Prostate gland (tissue), 2 donors: ENCODE results near the gene NIM1K. TPM values are rescaled to one million over a fixed set of nuclear protein-coding genes. Genes with fewer than 3 reads are reported as not detected.
"Not testable (repeated sequence)": the region's sequence is repeated elsewhere in the genome, so short reads cannot be mapped to it uniquely, and the experiment has no call there.

Source experiments
- DNase-seq: peaks from one replicate; pipeline ENCODE4 v3.0.0-alpha.2; 2019; ENCODE audit warnings: low spot score
- H3K27ac ChIP-seq, 2 donors: fragments of 200-600 bp; sonication (generic); 2 replicates each; pipeline ENCODE4 v1.5.1; 2017 to 2019
- H3K27me3 ChIP-seq: fragments of 200-600 bp; sonication (generic); replicated peaks from 2 replicates; pipeline ENCODE4 v1.5.1; 2019; ENCODE audit not compliant: insufficient read depth
- H3K36me3 ChIP-seq, 2 donors: fragments of 200-600 bp; sonication (generic); 1 replicate in 1 of 2; 2 replicates in 1 of 2; pipeline versions ENCODE4 v1.5.1 to v1.8.1; 2017 to 2019
- H3K4me1 ChIP-seq: fragments of 200-600 bp; sonication (generic); replicated peaks from 2 replicates; pipeline ENCODE4 v1.5.1; 2019
- H3K4me3 ChIP-seq, 2 donors: fragments of 200-600 bp; sonication (generic); 2 replicates each; pipeline ENCODE4 v1.5.1; 2017 to 2019
- H3K9me3 ChIP-seq: fragments of 200-600 bp; sonication (generic); 2 replicates; pipeline ENCODE4 v1.5.1; 2017
- POLR2A ChIP-seq: fragments of 450-650 bp; IDR thresholded peaks from one replicate; pipeline ENCODE4 v1.6.1; 2016; ENCODE audit warnings: antibody characterized with exemption, mild to moderate bottlenecking
- POLR2AphosphoS5 ChIP-seq: sonication (generic); formaldehyde crosslinking; IDR thresholded peaks from one replicate; pipeline ENCODE4 v1.6.1; 2017; ENCODE audit warnings: antibody characterized with exemption
- WGBS: methylation state at CpG from one replicate; pipeline ENCODE4 v1.1.5; 2018; 5-methylcytosine and 5-hydroxymethylcytosine counted together
- intact Hi-C: fragments of 100-400 bp; cut with DNase I; formaldehyde crosslinking; loops from one replicate; pipeline ENCODE4 v1.14.2; 2022
- total RNA-seq, 2 donors: library from RNA; depleted of rRNA; stranded (reverse); fragments of >200 nt; gene quantifications; one replicate each; pipeline ENCODE4 v1.1.0, GENCODE V29; 2016
- TF ChIP-seq, protein P1 (sequence below), 4 experiments: fragments of 200-600 bp in 2 of 4; fragments of 450-650 bp in 2 of 4; sonication (generic) in 2 of 4; IDR thresholded peaks; 1 replicate in 3 of 4; 2 replicates in 1 of 4; pipeline ENCODE4 v1.5.1; 2016 to 2019; ENCODE audit warnings: antibody characterized with exemption in 4 of 4, mild to moderate bottlenecking in 2 of 4, moderate library complexity in 2 of 4

NIM1K gene
- total RNA-seq, 2 donors from 2014 or later: 0.14 TPM; not detected in 1

DNA sequence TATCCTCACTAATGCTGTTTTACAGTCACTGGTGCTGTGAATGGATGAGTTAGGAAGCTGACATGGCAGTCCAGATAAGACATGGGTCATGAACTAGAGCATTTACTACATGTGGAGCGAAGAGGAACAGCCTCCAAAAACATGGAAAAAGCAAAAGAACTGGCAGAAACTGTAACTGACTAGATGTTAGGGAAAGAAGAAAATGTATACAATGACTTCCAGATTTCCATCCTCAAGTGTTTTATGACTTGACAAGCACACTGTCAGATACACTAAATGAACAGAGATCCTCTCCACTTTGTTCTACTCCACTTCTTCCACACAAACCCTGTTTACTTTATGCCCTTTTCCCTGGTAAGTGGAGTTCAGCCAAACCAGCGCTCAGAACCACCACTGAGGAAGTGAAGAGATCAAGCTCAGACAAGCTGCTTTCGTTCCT, 109.6 kb downstream of the NIM1K start:
- H3K4me1 ChIP-seq: peaks cover 5% of the 10 kb centered on the region
- no peak overlapping the region for H3K4me3 ChIP-seq
- WGBS: 51% methylated on average over 3 of the region's 3 CpGs
- no peak overlapping the region for H3K27ac ChIP-seq
- peaks cover 0 to 3% of the 10 kb centered on the region in 2 donors for H3K36me3 ChIP-seq
- intact Hi-C loops: loop anchor here (10.0 kb wide), 1 partner anchor 83 kb away; no protein-coding TSS in a partner anchor
- H3K9me3 ChIP-seq: no peaks in the 10 kb centered on the region
- no peaks in the 10 kb centered on the region for H3K27me3 ChIP-seq
- TF ChIP-seq, protein P1, sequence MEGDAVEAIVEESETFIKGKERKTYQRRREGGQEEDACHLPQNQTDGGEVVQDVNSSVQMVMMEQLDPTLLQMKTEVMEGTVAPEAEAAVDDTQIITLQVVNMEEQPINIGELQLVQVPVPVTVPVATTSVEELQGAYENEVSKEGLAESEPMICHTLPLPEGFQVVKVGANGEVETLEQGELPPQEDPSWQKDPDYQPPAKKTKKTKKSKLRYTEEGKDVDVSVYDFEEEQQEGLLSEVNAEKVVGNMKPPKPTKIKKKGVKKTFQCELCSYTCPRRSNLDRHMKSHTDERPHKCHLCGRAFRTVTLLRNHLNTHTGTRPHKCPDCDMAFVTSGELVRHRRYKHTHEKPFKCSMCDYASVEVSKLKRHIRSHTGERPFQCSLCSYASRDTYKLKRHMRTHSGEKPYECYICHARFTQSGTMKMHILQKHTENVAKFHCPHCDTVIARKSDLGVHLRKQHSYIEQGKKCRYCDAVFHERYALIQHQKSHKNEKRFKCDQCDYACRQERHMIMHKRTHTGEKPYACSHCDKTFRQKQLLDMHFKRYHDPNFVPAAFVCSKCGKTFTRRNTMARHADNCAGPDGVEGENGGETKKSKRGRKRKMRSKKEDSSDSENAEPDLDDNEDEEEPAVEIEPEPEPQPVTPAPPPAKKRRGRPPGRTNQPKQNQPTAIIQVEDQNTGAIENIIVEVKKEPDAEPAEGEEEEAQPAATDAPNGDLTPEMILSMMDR (IDR thresholded peaks at IDR 0.05): no peak
- TF ChIP-seq POLR2AphosphoS5 (no peak), POLR2A (no peak)
- DNase-seq: no peak

DNA sequence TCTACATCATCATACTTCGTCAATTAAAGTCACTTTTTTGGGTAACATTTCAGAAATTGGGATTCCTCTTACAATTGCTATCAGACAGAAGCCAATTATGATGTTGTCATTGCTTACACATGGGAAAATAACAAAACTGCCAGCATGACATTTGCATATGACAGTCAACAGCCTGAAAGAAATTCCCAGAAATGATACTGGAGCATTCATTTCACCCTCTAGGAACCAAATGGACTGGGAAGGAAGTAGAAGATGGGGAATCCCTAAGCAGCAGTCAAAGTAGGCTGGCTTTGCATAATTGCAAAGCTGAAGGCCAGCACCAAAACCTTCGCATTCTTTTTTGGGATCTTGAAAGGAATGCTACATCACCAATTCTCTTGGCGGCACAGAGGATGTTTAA, 110.5 kb downstream of the NIM1K start:
- intact Hi-C loops: loop anchor here (10.0 kb wide), 1 partner anchor 82 kb away; no protein-coding TSS in a partner anchor

DNA sequence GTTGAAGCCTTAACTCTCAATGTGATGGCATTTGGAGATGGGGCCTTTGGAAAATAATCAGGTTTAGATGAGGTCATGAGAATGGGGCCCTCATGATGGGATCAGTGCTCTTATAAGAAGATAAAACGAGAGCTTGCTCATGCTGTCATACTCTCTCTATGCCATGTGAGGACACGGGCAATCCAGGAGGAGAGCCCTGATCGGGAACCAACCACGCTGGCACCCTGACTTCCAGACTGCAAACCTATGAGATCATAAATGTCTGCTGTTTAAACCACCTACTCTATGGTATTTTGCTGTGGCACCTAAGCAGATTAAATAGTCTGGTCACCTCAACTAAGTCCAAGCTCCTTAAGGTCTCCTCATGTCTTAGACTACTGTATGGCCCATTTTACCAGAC, 111.2 kb downstream of the NIM1K start:
- Histone ChIP-seq H3K36me3 (no peaks in the 10 kb centered on the region), H3K4me3 (no peak overlapping the region), H3K9me3 (no peaks in the 10 kb centered on the region), H3K27me3 (no peaks in the 10 kb centered on the region), H3K4me1 (peaks cover 5% of the 10 kb centered on the region), H3K27ac (no peak overlapping the region)
- TF ChIP-seq, protein P1 (IDR thresholded peaks at IDR 0.05): no peak
- TF ChIP-seq POLR2A (no peak), POLR2AphosphoS5 (no peak)
- DNase-seq: no peak
- WGBS: 86% methylated on average over 4 of the region's 4 CpGs
- intact Hi-C loops: loop anchor here (10.0 kb wide), 1 partner anchor 82 kb away; no protein-coding TSS in a partner anchor

More for the DNA sequence above, 110.5 kb downstream of the NIM1K start:
- no peak overlapping the region for H3K4me3 ChIP-seq
- TF ChIP-seq POLR2A: no peak
- no peak for TF ChIP-seq POLR2AphosphoS5
- TF ChIP-seq, protein P1 (IDR thresholded peaks at IDR 0.05): no peak
- WGBS: 91% methylated on average over 3 of the region's 3 CpGs
- no peaks in the 10 kb centered on the region for H3K9me3 ChIP-seq
- no peak for DNase-seq
- H3K4me1 ChIP-seq: peaks cover 5% of the 10 kb centered on the region
- H3K27me3 ChIP-seq: no peaks in the 10 kb centered on the region
- no peaks in the 10 kb centered on the region for H3K36me3 ChIP-seq
- no peak overlapping the region for H3K27ac ChIP-seq

DNA sequence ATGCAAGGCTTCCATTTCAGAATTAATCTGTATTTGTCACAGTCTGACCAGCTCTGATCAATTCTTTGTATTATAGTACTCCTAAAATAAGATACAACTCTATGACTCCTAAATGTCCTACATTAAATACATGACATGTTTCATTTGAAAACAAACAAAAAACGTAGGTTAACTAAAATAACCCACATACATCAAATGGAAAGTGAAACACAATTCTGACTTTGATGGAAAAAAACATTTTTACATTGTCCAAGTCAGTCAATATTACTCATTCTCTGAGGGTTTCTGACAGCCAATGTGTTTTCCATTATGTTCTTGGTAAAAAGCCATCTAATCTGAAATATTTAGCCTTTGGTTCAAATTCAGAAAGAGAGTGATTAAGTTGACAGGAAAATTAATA, 112.5 kb downstream of the NIM1K start:
- no peaks in the 10 kb centered on the region for H3K9me3 ChIP-seq
- peaks cover 5% of the 10 kb centered on the region for H3K4me1 ChIP-seq
- no peaks in the 10 kb centered on the region for H3K27me3 ChIP-seq
- no peak overlapping the region for H3K27ac ChIP-seq
- H3K36me3 ChIP-seq: no peaks in the 10 kb centered on the region
- TF ChIP-seq, protein P1 (IDR thresholded peaks at IDR 0.05): no peak
- TF ChIP-seq POLR2A: no peak
- TF ChIP-seq POLR2AphosphoS5: no peak
- 37% methylated on average over 1 of the region's 1 CpG for WGBS
- DNase-seq: no peak
- no peak overlapping the region for H3K4me3 ChIP-seq
- intact Hi-C loops: loop anchor here (10.0 kb wide), 1 partner anchor 80 kb away; no protein-coding TSS in a partner anchor

DNA sequence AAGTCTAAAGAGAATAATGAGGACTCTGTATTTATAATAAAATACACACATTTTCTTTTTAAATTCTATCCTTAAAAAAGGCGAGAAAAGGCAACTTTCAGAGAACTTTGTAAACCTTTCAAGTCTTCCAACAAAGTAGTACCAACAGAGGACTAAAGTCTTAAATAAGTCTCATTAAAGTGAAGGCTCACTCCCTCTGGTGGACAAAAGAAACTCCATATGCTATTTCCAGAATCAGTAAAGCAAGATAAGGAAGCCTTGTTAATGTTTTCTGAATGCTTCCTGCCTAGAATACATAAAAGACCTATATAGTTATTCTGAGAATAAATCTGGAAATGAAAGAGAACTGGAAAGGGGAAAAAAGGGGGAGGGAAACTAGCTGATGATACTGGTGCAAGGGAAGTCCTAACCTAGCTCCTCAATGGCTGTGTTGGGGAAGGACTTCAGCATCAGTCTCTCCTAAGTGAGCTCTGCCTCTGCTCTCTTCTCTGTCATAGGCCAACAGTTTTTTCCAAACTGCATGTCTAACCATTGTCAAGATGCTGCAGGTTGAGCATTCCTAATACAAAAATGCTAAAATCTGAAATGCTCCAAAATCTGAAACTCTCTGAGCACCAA, 114.0 kb downstream of the NIM1K start:
- Histone ChIP-seq H3K4me3 (no peak overlapping the region), H3K9me3 (no peaks in the 10 kb centered on the region), H3K27me3 (no peaks in the 10 kb centered on the region), H3K4me1 (peaks cover 5% of the 10 kb centered on the region), H3K27ac (no peak overlapping the region), H3K36me3 (no peaks in the 10 kb centered on the region)
- 52% methylated on average over 1 of the region's 1 CpG for WGBS
- intact Hi-C loops: loop anchor here (10.0 kb wide), 1 partner anchor 79 kb away; no protein-coding TSS in a partner anchor
- TF ChIP-seq, protein P1 (IDR thresholded peaks at IDR 0.05): peak in 3 of 4 experiments; percentile 59 to 81 (median 76)
- TF ChIP-seq POLR2AphosphoS5 (peak; percentile 36), POLR2A (no peak)
- peak; percentile 50 for DNase-seq

DNA sequence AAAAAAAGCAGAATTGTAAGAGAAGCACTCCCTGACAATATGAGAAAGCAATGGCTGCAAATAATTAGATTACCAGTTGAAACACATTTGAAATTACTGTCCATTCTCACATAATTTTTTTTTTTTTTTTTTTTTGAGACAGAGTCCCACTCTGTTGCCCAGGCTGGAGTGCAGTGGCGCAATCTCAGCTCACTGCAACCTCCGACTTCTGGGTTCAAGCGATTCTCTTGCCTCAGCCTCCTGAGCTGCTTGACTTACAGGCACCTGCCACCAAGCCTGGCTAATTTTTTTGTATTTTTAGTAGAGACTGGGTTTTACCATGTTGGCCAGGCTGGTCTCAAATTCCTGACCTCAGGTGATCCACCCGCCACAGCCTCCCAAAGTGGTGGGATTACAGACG, 114.9 kb downstream of the NIM1K start:
- WGBS: 81% methylated on average over 5 of the region's 5 CpGs
- not testable (repeated sequence) for H3K4me1 ChIP-seq, H3K9me3 ChIP-seq, H3K36me3 ChIP-seq, H3K27me3 ChIP-seq, H3K27ac ChIP-seq, H3K4me3 ChIP-seq, DNase-seq
- intact Hi-C loops: loop anchor here (10.0 kb wide), 1 partner anchor 78 kb away; no protein-coding TSS in a partner anchor
